Activated CD4-positive, alpha-beta T cell treated with anti-CD3 and anti-CD28 coated beads, Interleukin-2, amount 10 ng/mL, durations not matched to agents 7 days and 5 days (primary cell): Measurements from ENCODE around the gene PRDM5. TPM values are rescaled to one million over a fixed set of nuclear protein-coding genes. Genes with fewer than 3 reads are reported as not detected.
A peak's percentile ranks its signal among the peaks of the same experiment; 100 is the strongest.

Experiments
- CTCF ChIA-PET: fragments of 350-600 bp; sonication (Branson Sonifier 250); formaldehyde crosslinking; loops from one replicate; lab custom pipeline; 2021; ENCODE audit warnings: antibody characterized with exemption; lab: Charles Lee
- POLR2A ChIA-PET: fragments of 350-600 bp; sonication (Branson Sonifier 250); formaldehyde crosslinking; loops from one replicate; lab custom pipeline; 2021; ENCODE audit warnings: antibody characterized with exemption; lab: Charles Lee
- DNase-seq: peaks from one replicate; pipeline ENCODE4 v3.0.0-alpha.2; 2020
- H3K27ac Mint-ChIP-seq: one replicate; pipeline ENCODE4 v1.8.0; 2021; ENCODE audit warnings: mild to moderate bottlenecking, moderate library complexity, mixed read lengths
- H3K27me3 Mint-ChIP-seq: one replicate; pipeline ENCODE4 v1.8.0; 2021; ENCODE audit warnings: mixed read lengths
- H3K36me3 Mint-ChIP-seq: one replicate; pipeline ENCODE4 v1.8.0; 2021; ENCODE audit warnings: low read depth, mixed read lengths
- H3K4me1 Mint-ChIP-seq: one replicate; pipeline ENCODE4 v1.8.0; 2021; ENCODE audit warnings: mixed read lengths
- H3K4me3 Mint-ChIP-seq: one replicate; pipeline ENCODE4 v1.8.0; 2021; ENCODE audit warnings: mild to moderate bottlenecking, moderate library complexity, mixed read lengths
- H3K9me3 Mint-ChIP-seq: one replicate; pipeline ENCODE4 v1.8.0; 2021; ENCODE audit warnings: mixed read lengths
- total RNA-seq, 2 experiments: library from RNA; stranded (reverse); gene quantifications; one replicate each; pipeline ENCODE4 v1.2.3, GENCODE V29; 2021

Gene PRDM5
- total RNA-seq, 2 experiments from 2014 or later = not detected

- ChIA-PET CTCF (no interaction called here), POLR2A (no interaction called here)
- Mint-ChIP-seq H3K9me3 (no peaks in the 10 kb centered on the region), H3K27ac (no peak overlapping the region), H3K4me3 (no peak overlapping the region), H3K4me1 (peaks cover 9% of the 10 kb centered on the region), H3K27me3 (peaks cover 42% of the 10 kb centered on the region), H3K36me3 (peaks cover 4% of the 10 kb centered on the region)
- no peak for DNase-seq
These were observed 4.0 kb upstream of the PRDM5 start for GRCh38 chr4:120926358-120927025.

- Mint-ChIP-seq H3K27ac (no peak overlapping the region), H3K27me3 (peaks cover 51% of the 10 kb centered on the region), H3K4me1 (peaks cover 12% of the 10 kb centered on the region), H3K4me3 (no peak overlapping the region), H3K9me3 (no peaks in the 10 kb centered on the region), H3K36me3 (peaks cover 4% of the 10 kb centered on the region)
- POLR2A ChIA-PET = no interaction called here
- CTCF ChIA-PET = no interaction called here
- no peak for DNase-seq
These were observed 2.4 kb upstream of the PRDM5 start for GRCh38 chr4:120924931-120925330.

DNA sequence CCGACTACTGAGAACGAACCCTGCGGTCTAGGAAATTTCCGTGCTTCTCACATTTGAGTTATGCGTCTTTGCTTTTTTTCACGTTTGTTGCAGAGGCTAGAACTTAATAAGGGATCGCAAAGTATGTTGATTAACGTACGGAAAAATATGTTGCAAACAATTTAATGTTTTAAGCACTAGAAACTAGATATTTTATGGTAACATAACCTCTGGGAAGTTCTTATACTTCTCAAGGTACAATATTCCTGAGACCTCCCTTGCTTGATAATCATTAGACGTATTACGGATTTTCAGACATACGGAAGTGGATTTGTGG is 639 bp upstream of the PRDM5 start:
- ChIA-PET POLR2A (interaction anchor here (0.6 to 0.7 kb wide), 2 partner anchors 48 to 210 kb away, joined by 3 to 4 read pairs; no protein-coding TSS in a partner anchor), CTCF (no interaction called here)
- no peak for DNase-seq
- H3K9me3 Mint-ChIP-seq = no peaks in the 10 kb centered on the region
- peaks cover 52% of the 10 kb centered on the region for H3K27me3 Mint-ChIP-seq
- peaks cover 4% of the 10 kb centered on the region for H3K36me3 Mint-ChIP-seq
- peaks cover 12% of the 10 kb centered on the region for H3K4me1 Mint-ChIP-seq
- no peak overlapping the region for H3K27ac Mint-ChIP-seq
- peak overlapping the region; percentile 70 for H3K4me3 Mint-ChIP-seq

DNA sequence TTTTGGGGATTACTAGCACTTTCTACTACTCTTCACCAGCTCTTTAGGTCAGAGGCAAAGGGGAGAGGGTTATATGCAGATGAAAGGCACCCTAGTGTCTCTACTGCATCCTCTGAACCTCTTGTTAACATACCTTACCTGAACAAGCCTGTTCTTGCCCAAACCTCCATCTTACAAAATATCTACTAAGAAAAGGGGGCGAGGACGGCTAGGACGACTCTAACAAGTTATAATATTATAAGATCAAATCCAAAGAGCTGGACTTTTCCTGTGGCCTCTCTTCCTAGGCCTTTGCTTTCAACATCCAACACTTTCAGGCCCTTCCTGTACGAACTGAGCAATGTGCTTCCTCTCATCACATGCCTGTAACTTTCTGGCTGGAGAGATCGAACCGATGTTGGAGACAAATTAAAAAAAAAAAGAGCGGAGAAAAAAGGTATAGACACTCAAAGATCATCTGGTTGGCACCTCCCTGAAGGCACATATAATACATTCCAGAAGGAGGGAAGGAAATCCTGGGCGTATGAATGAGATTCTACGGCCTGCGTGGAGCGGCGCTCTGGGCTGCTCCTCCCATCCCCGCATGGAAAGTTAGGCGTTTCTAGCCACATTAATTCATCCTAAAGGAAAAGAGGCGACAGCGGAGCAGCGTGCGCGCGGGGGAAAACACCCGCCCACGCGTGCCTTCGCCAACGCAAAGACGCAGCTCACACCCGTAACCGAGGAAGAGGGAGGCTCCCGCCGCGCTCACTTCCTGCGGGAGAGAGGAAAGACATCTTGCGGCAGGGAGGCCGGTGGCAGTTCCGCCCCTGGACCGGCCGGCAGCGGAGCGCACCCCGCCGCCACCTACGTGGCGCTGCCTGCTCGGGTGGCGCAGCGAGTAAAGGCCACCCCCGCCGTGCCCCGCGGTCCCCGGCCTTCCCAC is 808 bp downstream of the PRDM5 start:
- Mint-ChIP-seq H3K4me3 (peak overlapping the region; percentile 77), H3K27me3 (peaks cover 50% of the 10 kb centered on the region), H3K27ac (no peak overlapping the region), H3K36me3 (peaks cover 4% of the 10 kb centered on the region), H3K4me1 (peaks cover 12% of the 10 kb centered on the region), H3K9me3 (no peaks in the 10 kb centered on the region)
- peak; percentile 22 for DNase-seq
- CTCF ChIA-PET = no interaction called here
- POLR2A ChIA-PET = no interaction called here

DNA sequence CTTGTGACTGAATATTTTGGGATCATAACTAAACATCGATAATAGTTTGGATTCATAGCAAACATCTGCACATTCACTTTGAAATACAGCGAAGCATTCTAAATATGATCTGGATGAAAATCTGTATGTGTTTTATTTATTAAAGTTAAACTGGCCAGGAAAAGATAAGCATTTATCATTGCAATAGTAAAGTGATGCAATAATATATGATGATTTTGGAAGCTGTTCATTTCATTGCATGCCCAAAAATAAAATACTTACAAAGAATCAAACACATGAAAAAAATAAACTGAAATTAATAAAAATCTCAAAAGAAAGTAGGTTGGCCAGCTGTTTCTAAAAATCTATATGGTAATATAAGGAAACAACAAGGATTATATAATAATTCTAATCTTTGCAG is 1.9 kb downstream of the PRDM5 start:
- peaks cover 4% of the 10 kb centered on the region for H3K36me3 Mint-ChIP-seq
- no peak overlapping the region for H3K4me3 Mint-ChIP-seq
- ChIA-PET POLR2A (no interaction called here), CTCF (no interaction called here)
- no peak overlapping the region for H3K27ac Mint-ChIP-seq
- H3K4me1 Mint-ChIP-seq = peaks cover 12% of the 10 kb centered on the region
- DNase-seq = no peak
- no peaks in the 10 kb centered on the region for H3K9me3 Mint-ChIP-seq
- peaks cover 48% of the 10 kb centered on the region for H3K27me3 Mint-ChIP-seq

DNA sequence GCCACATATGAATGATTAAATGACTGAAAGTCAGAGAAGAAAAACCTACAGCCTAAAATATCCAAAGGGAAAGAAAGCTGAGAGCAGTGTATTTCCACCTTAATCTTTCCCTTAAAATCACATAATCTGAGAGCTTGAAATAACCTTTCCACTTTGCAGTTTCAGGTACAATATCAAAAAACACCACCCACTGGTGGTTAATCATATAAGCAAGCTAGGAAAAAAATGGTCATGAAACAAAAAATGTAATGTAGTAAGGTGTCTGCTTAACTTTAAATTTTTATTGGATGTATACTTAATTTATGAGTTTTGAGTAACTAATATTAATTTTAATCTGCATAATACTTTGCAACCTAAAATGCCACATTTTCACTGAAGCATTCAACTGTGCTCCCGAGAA is 3.2 kb downstream of the PRDM5 start:
- POLR2A ChIA-PET = no interaction called here
- DNase-seq = no peak
- H3K27me3 Mint-ChIP-seq = peaks cover 43% of the 10 kb centered on the region
- peaks cover 4% of the 10 kb centered on the region for H3K36me3 Mint-ChIP-seq
- H3K9me3 Mint-ChIP-seq = no peaks in the 10 kb centered on the region
- H3K4me1 Mint-ChIP-seq = peaks cover 12% of the 10 kb centered on the region
- no peak overlapping the region for H3K27ac Mint-ChIP-seq
- CTCF ChIA-PET = no interaction called here
- H3K4me3 Mint-ChIP-seq = no peak overlapping the region

DNA sequence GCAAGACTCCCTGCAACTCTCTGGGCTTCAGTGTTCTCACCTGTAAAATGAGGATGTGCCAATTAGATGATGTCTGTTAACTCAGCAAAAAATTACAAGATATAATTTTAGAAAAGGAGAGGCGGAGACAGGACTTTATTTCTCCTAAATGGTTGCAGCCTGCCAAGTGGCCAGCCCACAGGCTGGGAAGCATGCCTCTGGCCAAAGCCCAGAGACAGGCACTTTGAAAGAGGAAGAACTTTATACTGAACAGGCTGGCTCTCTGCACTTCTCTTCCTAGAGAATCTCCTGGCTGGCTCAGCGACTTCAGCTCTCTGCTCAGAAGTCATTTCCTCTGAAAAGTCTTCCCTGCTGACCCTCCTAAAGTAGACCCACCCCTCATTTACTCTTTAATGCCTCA is 3.7 kb downstream of the PRDM5 start:
- ChIA-PET POLR2A (no interaction called here), CTCF (no interaction called here)
- DNase-seq = no peak
- Mint-ChIP-seq H3K27me3 (peaks cover 37% of the 10 kb centered on the region), H3K36me3 (peaks cover 4% of the 10 kb centered on the region), H3K4me1 (peaks cover 12% of the 10 kb centered on the region), H3K27ac (no peak overlapping the region), H3K9me3 (no peaks in the 10 kb centered on the region), H3K4me3 (no peak overlapping the region)

DNA sequence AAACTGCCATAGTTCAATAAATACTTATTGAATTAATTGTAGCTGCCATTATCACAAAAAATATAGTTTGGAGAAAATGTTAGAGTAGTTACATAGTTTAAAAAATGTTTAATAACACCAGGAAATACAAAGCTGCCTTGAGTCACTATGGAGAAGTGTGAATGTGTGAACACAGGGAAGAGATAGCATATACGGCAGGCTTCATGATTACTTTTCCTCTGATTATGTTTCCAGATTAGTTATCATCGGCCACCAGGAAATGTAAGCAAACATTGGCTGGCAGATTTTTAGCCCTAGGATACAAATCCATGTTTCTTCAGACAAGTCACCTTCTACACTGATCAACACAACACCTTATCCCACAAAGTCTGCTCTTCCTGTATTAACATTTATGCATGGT is 4.4 kb downstream of the PRDM5 start:
- DNase-seq = no peak
- peaks cover 4% of the 10 kb centered on the region for H3K36me3 Mint-ChIP-seq
- no peaks in the 10 kb centered on the region for H3K9me3 Mint-ChIP-seq
- H3K27ac Mint-ChIP-seq = no peak overlapping the region
- H3K4me3 Mint-ChIP-seq = no peak overlapping the region
- POLR2A ChIA-PET = no interaction called here
- peaks cover 30% of the 10 kb centered on the region for H3K27me3 Mint-ChIP-seq
- CTCF ChIA-PET = no interaction called here
- peaks cover 11% of the 10 kb centered on the region for H3K4me1 Mint-ChIP-seq

- Mint-ChIP-seq H3K4me3 (no peak overlapping the region), H3K27me3 (peaks cover 29% of the 10 kb centered on the region), H3K36me3 (peaks cover 4% of the 10 kb centered on the region), H3K9me3 (no peaks in the 10 kb centered on the region), H3K4me1 (peaks cover 8% of the 10 kb centered on the region), H3K27ac (no peak overlapping the region)
- no peak for DNase-seq
- POLR2A ChIA-PET = no interaction called here
- CTCF ChIA-PET = no interaction called here
These were observed 5.6 kb downstream of the PRDM5 start for GRCh38 chr4:120916937-120917336.

- no peaks in the 10 kb centered on the region for H3K4me1 Mint-ChIP-seq
- CTCF ChIA-PET = interaction anchor here (0.6 kb wide), 1 partner anchor 16 kb away, joined by 3 read pairs; no protein-coding TSS in a partner anchor
- no peak overlapping the region for H3K27ac Mint-ChIP-seq
- H3K4me3 Mint-ChIP-seq = no peak overlapping the region
- no peaks in the 10 kb centered on the region for H3K9me3 Mint-ChIP-seq
- no peak for DNase-seq
- POLR2A ChIA-PET = no interaction called here
- H3K27me3 Mint-ChIP-seq = peaks cover 19% of the 10 kb centered on the region
- no peaks in the 10 kb centered on the region for H3K36me3 Mint-ChIP-seq
These were observed 7.2 kb downstream of the PRDM5 start for GRCh38 chr4:120915336-120915735.

DNA sequence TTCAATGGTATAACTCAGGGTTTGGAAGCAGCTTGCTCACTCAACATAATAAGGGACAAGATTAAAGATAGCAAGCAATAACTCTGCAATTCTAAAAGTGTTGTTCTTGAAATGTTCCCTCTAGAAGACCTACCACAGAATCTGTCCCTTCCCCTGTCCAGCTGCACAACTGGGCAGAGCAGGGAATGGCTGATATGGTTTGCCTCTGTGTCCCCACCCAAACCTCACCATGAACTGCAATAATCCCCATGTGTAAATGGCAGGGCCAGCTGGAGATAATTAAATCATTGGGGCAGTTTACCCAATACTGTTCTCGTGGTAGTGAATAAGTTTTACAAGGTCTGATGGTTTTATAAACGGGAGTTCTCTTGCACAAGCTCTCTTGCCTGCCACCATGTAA is 19.1 kb downstream of the PRDM5 start:
- ChIA-PET POLR2A (no interaction called here), CTCF (no interaction called here)
- no peaks in the 10 kb centered on the region for H3K36me3 Mint-ChIP-seq
- H3K27me3 Mint-ChIP-seq = no peaks in the 10 kb centered on the region
- no peak overlapping the region for H3K27ac Mint-ChIP-seq
- H3K9me3 Mint-ChIP-seq = no peaks in the 10 kb centered on the region
- H3K4me1 Mint-ChIP-seq = no peaks in the 10 kb centered on the region
- DNase-seq = no peak
- H3K4me3 Mint-ChIP-seq = no peak overlapping the region

DNA sequence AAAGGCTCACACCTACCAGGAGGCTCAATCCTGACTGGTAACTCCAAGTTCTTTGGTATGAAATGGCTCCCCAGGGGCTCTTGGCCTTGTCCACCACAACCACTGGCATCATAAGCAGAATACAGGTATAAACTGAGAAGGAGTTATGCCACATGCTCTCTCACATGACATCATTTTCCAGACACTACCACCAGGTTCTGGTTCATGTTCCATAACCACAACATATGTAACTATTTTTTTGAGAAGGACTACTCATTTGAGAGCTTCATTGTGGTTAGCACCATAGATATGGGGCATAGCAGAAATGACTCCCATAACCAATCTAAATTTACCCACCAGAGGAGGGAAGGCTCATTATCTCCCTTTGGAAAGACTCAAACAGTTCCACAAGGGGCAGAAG is 19.6 kb downstream of the PRDM5 start:
- ChIA-PET CTCF (no interaction called here), POLR2A (no interaction called here)
- H3K4me3 Mint-ChIP-seq = no peak overlapping the region
- no peaks in the 10 kb centered on the region for H3K27me3 Mint-ChIP-seq
- H3K4me1 Mint-ChIP-seq = no peaks in the 10 kb centered on the region
- DNase-seq = no peak
- no peaks in the 10 kb centered on the region for H3K36me3 Mint-ChIP-seq
- H3K9me3 Mint-ChIP-seq = no peaks in the 10 kb centered on the region
- no peak overlapping the region for H3K27ac Mint-ChIP-seq

- CTCF ChIA-PET = no interaction called here
- Mint-ChIP-seq H3K27me3 (peaks cover 2% of the 10 kb centered on the region), H3K27ac (no peak overlapping the region), H3K9me3 (no peaks in the 10 kb centered on the region), H3K36me3 (no peaks in the 10 kb centered on the region), H3K4me1 (no peaks in the 10 kb centered on the region), H3K4me3 (no peak overlapping the region)
- DNase-seq = no peak
- POLR2A ChIA-PET = no interaction called here
These were observed 20.8 kb downstream of the PRDM5 start for GRCh38 chr4:120901731-120902130.
